ENCODE measurements around the gene MEA1. TPM values are rescaled to one million over a fixed set of nuclear protein-coding genes. Genes with fewer than 3 reads are reported as not detected.
"Not testable (repeated sequence)": the region's sequence is repeated elsewhere in the genome, so short reads cannot be mapped to it uniquely, and the experiment has no call there.

MEA1 gene
- polyA plus RNA-seq, 3 donors = 82.2 to 103 (median 85.9) TPM

- no peak for DNase-seq
Observed at GRCh38 chr6:43052225-43052841, 38.6 kb upstream of the MEA1 start.

GRCh38 chr6:43050981-43051380 lies 37.2 kb upstream of the MEA1 start:
- DNase-seq = no peak

GRCh38 chr6:43047998-43048397 lies 34.3 kb upstream of the MEA1 start:
- DNase-seq = no peak

- no peak for DNase-seq
Observed at GRCh38 chr6:43045371-43045930, 31.7 kb upstream of the MEA1 start.

GRCh38 chr6:43043310-43043709 lies 29.6 kb upstream of the MEA1 start:
- DNase-seq = no peak

- DNase-seq = not testable (repeated sequence)
Observed at GRCh38 chr6:43041475-43041874, 27.7 kb upstream of the MEA1 start.

GRCh38 chr6:43040542-43041257 lies 27.0 kb upstream of the MEA1 start:
- DNase-seq = no peak

- no peak for DNase-seq
Observed at GRCh38 chr6:43038727-43039126, 25.0 kb upstream of the MEA1 start.

GRCh38 chr6:43037706-43038105 lies 24.0 kb upstream of the MEA1 start:
- DNase-seq = no peak

- no peak for DNase-seq
Observed at GRCh38 chr6:43037197-43037596, 23.5 kb upstream of the MEA1 start.

GRCh38 chr6:43036712-43037111 lies 23.0 kb upstream of the MEA1 start:
- no peak for DNase-seq

- DNase-seq = no peak
Observed at GRCh38 chr6:43035495-43036194, 21.9 kb upstream of the MEA1 start.

- DNase-seq = no peak
Observed at GRCh38 chr6:43034190-43034525, 20.4 kb upstream of the MEA1 start.

- DNase-seq = no peak
Observed at GRCh38 chr6:43033496-43034189, 19.9 kb upstream of the MEA1 start.

GRCh38 chr6:43032326-43032725 lies 18.6 kb upstream of the MEA1 start:
- DNase-seq = no peak

- DNase-seq = no peak
Observed at GRCh38 chr6:43029120-43029519, 15.4 kb upstream of the MEA1 start.

GRCh38 chr6:43026365-43026764 lies 12.6 kb upstream of the MEA1 start:
- no peak for DNase-seq

- DNase-seq = no peak
Observed at GRCh38 chr6:43024436-43024835, 10.7 kb upstream of the MEA1 start.

- peak; percentile 76 for DNase-seq
Observed at GRCh38 chr6:43021270-43022047, 7.7 kb upstream of the MEA1 start, which contains the start of gene RRP36. Gene RRP36 (plus strand): TSS chr6:43021623. CDS start chr6:43021655, 32 bp downstream.

GRCh38 chr6:43020847-43021246 lies 7.1 kb upstream of the MEA1 start:
- DNase-seq = peak; percentile 49

- no peak for DNase-seq
Observed at GRCh38 chr6:43020052-43020705, 6.4 kb upstream of the MEA1 start.

All from renal pelvis (tissue), 4 donors.